Heart left ventricle (tissue), 13 donors: ENCODE data around the gene XPO6.

ENCODE experiments used
- POLR2A ChIP-seq, 2 donors: fragments of 450-650 bp; IDR thresholded peaks; one replicate each; pipeline ENCODE4 v1.6.1; 2017; ENCODE audit warnings: antibody characterized with exemption in 2 of 2, mild to moderate bottlenecking in 2 of 2, moderate library complexity in 2 of 2
- TF ChIP-seq, protein P1 (sequence below), 12 donors: fragments of 200-600 bp; sonication (generic) in 4 of 12; IDR thresholded peaks; one replicate each; pipeline versions ENCODE4 v1.5.0 to v1.8.0; 2018 to 2022; ENCODE audit warnings: antibody characterized with exemption in 12 of 12, mild to moderate bottlenecking in 5 of 12
- donor health status: ischemic (EF 13 %, LVEDD 7.1; RV severe dilation, severe dysfunction).
- donor health status: DM: no; HTN: yes; CAD: no.
- donor health status: DM: no; HTN: no; CAD: no.
- donor health status: ischemic (EF 25% LVEDD 6.9; RV normal size, moderate dysfunction).
- donor health status: ischemic (EF 25% LVEDD 5.7; RV mildly dilated, moderate dysfunction).
- donor health status: ischemic (EF 35%, LVEDD 5.7; RV mildly dilated, moderate dysfunction).
- donor health status: nonischemic (EF 11% LVEDD 7.7; RV severe dilation, severe dysfunction).
- donor health status: DM: yes; HTN: yes; CAD: no.
- donor health status: PGD.
- donor health status: ischemic (EF 29% LVEDD 5.4; RV normal size, mild dysfunction).
- donor health status: nonischemic (EF 23%, LVEDD 6.1; RV moderate dilation, normal function).

DNA sequence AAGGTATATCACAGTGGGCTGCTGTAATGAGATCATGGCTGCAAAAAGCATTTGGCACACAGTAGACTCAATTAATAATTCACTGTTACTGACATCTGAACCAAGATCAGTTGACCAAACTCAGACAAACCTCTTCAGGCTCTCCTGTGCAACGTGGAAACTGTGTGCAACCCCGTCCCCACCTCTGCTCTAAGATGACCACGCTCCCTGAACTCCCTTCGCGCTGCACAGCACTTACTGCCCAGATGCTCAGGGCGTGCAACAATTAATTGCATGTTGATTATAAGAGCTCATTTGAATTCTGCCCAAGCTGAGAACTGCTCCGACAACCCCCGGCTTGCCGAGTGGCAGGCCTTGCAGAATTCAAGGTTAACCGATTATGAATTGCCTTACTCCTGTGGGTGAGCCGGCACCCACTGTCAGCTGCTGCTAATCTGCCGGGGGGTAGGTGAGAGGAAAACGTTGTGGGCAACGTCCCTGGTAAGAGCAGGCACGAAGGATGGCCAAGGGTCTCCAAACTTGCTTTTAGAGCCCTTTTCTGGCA lies 147.0 kb downstream of the XPO6 start:
- TF ChIP-seq POLR2A (IDR thresholded peaks at IDR 0.05): no peak
- TF ChIP-seq, protein P1, sequence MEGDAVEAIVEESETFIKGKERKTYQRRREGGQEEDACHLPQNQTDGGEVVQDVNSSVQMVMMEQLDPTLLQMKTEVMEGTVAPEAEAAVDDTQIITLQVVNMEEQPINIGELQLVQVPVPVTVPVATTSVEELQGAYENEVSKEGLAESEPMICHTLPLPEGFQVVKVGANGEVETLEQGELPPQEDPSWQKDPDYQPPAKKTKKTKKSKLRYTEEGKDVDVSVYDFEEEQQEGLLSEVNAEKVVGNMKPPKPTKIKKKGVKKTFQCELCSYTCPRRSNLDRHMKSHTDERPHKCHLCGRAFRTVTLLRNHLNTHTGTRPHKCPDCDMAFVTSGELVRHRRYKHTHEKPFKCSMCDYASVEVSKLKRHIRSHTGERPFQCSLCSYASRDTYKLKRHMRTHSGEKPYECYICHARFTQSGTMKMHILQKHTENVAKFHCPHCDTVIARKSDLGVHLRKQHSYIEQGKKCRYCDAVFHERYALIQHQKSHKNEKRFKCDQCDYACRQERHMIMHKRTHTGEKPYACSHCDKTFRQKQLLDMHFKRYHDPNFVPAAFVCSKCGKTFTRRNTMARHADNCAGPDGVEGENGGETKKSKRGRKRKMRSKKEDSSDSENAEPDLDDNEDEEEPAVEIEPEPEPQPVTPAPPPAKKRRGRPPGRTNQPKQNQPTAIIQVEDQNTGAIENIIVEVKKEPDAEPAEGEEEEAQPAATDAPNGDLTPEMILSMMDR (IDR thresholded peaks at IDR 0.05): no peak
